HepG2 (cell line): ENCODE results near the gene PDGFB. TPM values are rescaled to one million over a fixed set of nuclear protein-coding genes. Genes with fewer than 3 reads are reported as not detected.
A peak's percentile ranks its signal among the peaks of the same experiment; 100 is the strongest.

Experiments
- ATAC-seq: fragments of 200-7000 bp; cut with Tn5 transposase; 3 replicates; pipeline ENCODE4 v1.9.1; 2020; ENCODE audit warnings: mild to moderate bottlenecking, moderate library complexity
- BruUV-seq: library from RNA; stranded (reverse); fragments of 400-500 nt; replicated peaks from 2 replicates; lab custom pipeline; 2021; lab: Mats Ljungman, UMichigan
- CTCF ChIA-PET: fragments of 300-600 bp; formaldehyde crosslinking; extraction: SDS; loops from one replicate; lab custom pipeline; 2021; ENCODE audit warnings: low total read pairs, inconsistent platforms, low intra/inter-chr PET ratio; lab: Yijun Ruan, JAX
- POLR2A ChIA-PET: fragments of 350-600 bp; sonication (Branson Sonifier 250); formaldehyde crosslinking; loops from one replicate; lab custom pipeline; 2020; ENCODE audit warnings: antibody characterized with exemption, inconsistent platforms; lab: Yijun Ruan, JAX
- DNase-seq: peaks from one replicate; pipeline ENCODE4 v3.0.0-alpha.2; 2015; ENCODE audit warnings: low spot score
- FAIRE-seq: peaks from 3 replicates; lab custom pipeline; 2011; peaks lifted over from hg19 to GRCh38; lab: Jason Lieb, UNC
- H2AFZ ChIP-seq: one replicate; pipeline ENCODE4 v1.6.1; 2011; ENCODE audit warnings: low read length, inconsistent platforms
- H3K27ac ChIP-seq: fragments of 300-600 bp; 3 replicates; pipeline ENCODE4 v1.8.0; 2011; ENCODE audit warnings: mixed run types, mild to moderate bottlenecking, mixed read lengths, low read length, inconsistent platforms; ENCODE audit not compliant: insufficient read depth; ENCODE audit errors: extremely low read length
- H3K27me3 ChIP-seq, 2 experiments: fragments of 200-600 bp in 1 of 2; 2 replicates in 1 of 2; 3 replicates in 1 of 2; pipeline versions ENCODE4 v1.6.0 to v1.8.0; 2011; ENCODE audit warnings: low read length in 2 of 2, mild to moderate bottlenecking in 2 of 2, moderate library complexity in 2 of 2, inconsistent platforms in 1 of 2; ENCODE audit not compliant: insufficient read depth in 2 of 2, control insufficient read depth in 1 of 2
- H3K36me3 ChIP-seq, 2 experiments: fragments of 200-600 bp in 1 of 2; replicated peaks in 1 of 2; 2 replicates in 1 of 2; 3 replicates in 1 of 2; pipeline versions ENCODE4 v1.5.1 to v1.8.0; 2011; ENCODE audit warnings: low read length in 2 of 2, inconsistent platforms in 1 of 2; ENCODE audit not compliant: insufficient read depth in 2 of 2, control insufficient read depth in 1 of 2
- H3K4me1 ChIP-seq: 2 replicates; pipeline ENCODE4 v1.5.1; 2012; ENCODE audit warnings: low read length, inconsistent platforms; ENCODE audit not compliant: insufficient read depth
- H3K4me2 ChIP-seq: 2 replicates; pipeline ENCODE4 v1.6.0; 2011; ENCODE audit warnings: low read depth, low read length, inconsistent platforms
- H3K4me3 ChIP-seq, 3 experiments: fragments of 200-600 bp in 1 of 3; sonication (generic), shearing (Covaris generic) in 1 of 3; replicated peaks in 1 of 3; 2 replicates each; pipeline ENCODE4 v1.5.1; 2011 to 2016; ENCODE audit warnings: low read length in 3 of 3, inconsistent platforms in 2 of 3, low read depth in 2 of 3, mild to moderate bottlenecking in 2 of 3, control low read depth in 1 of 3, mixed read lengths in 1 of 3; ENCODE audit not compliant: insufficient read depth in 1 of 3
- H3K79me2 ChIP-seq: one replicate; pipeline ENCODE4 v1.6.1; 2011; ENCODE audit warnings: low read length, inconsistent platforms; ENCODE audit not compliant: insufficient read depth
- H3K9ac ChIP-seq: 2 replicates; pipeline ENCODE4 v1.6.0; 2011; ENCODE audit warnings: mild to moderate bottlenecking, low read depth, low read length, inconsistent platforms; ENCODE audit not compliant: insufficient read depth
- H3K9me3 ChIP-seq: 2 replicates; pipeline ENCODE4 v1.5.1; 2012; ENCODE audit warnings: mild to moderate bottlenecking, low read length
- H4K20me1 ChIP-seq: 2 replicates; pipeline ENCODE4 v1.6.0; 2011; ENCODE audit warnings: inconsistent platforms, mild to moderate bottlenecking, low read length, moderate library complexity; ENCODE audit not compliant: insufficient read depth
- ATRX ChIP-seq: sonication (generic); formaldehyde crosslinking; IDR thresholded peaks from 2 replicates; pipeline ENCODE4 v1.4.0; 2020; ENCODE audit warnings: missing genetic modification reagents, borderline replicate concordance
- BHLHE40 ChIP-seq: IDR thresholded peaks from 2 replicates; pipeline ENCODE4 v1.6.1; 2011; ENCODE audit warnings: low read length, improper control_type of control experiment
- CENPT ChIP-seq: sonication (generic); formaldehyde crosslinking; IDR thresholded peaks from 2 replicates; pipeline ENCODE4 v1.8.0; 2022; ENCODE audit warnings: low read depth, mild to moderate bottlenecking, moderate library complexity, missing genetic modification reagents
- FOXP1 ChIP-seq, 2 experiments: fragments of 450-650 bp in 1 of 2; IDR thresholded peaks; 2 replicates each; pipeline ENCODE4 v1.6.1; 2017 to 2018; ENCODE audit warnings: antibody characterized with exemption in 1 of 2
- IRF2 ChIP-seq: IDR thresholded peaks from 2 replicates; pipeline ENCODE4 v1.6.1; 2018; ENCODE audit warnings: missing genetic modification reagents, missing compliant biosample characterization
- JDP2 ChIP-seq: sonication (generic); formaldehyde crosslinking; IDR thresholded peaks from 2 replicates; pipeline ENCODE4 v1.8.1; 2022; ENCODE audit warnings: missing genetic modification reagents, borderline replicate concordance
- MXI1 ChIP-seq: IDR thresholded peaks from 3 replicates; pipeline ENCODE4 v1.6.1; 2012; ENCODE audit warnings: low read depth, low read length, inconsistent platforms, borderline replicate concordance
- NFRKB ChIP-seq: fragments of 450-650 bp; IDR thresholded peaks from 2 replicates; pipeline ENCODE4 v1.6.1; 2017
- TGIF2 ChIP-seq: IDR thresholded peaks from 2 replicates; pipeline ENCODE4 v1.6.1; 2016; ENCODE audit warnings: control low read depth, missing compliant biosample characterization
- ZBTB3 ChIP-seq: sonication (generic); formaldehyde crosslinking; IDR thresholded peaks from 2 replicates; pipeline ENCODE4 v1.4.0; 2020; ENCODE audit warnings: low read depth, mild to moderate bottlenecking, moderate library complexity, missing genetic modification reagents, borderline replicate concordance
- ZFAT ChIP-seq: sonication (generic); formaldehyde crosslinking; conservative IDR thresholded peaks from 2 replicates; pipeline ENCODE4 v1.8.1; 2023; ENCODE audit warnings: missing genetic modification reagents, inconsistent platforms
- ZSCAN25 ChIP-seq: sonication (generic); formaldehyde crosslinking; IDR thresholded peaks from 2 replicates; pipeline ENCODE4 v1.8.0; 2022; ENCODE audit warnings: mild to moderate bottlenecking, missing genetic modification reagents
- WGBS: methylation state at CpG from one replicate; pipeline ENCODE4 v1.1.6; 2017; ENCODE audit warnings: low lambda C conversion rate; 5-methylcytosine and 5-hydroxymethylcytosine counted together
- in situ Hi-C: cut with HindIII; loops from 2 replicates; pipeline ENCODE4 v1.10.0; 2017; ENCODE audit warnings: low pct_unique_long_range_greater_than_20kb; ENCODE audit not compliant: extremely low pct_ligation_motif_present
- intact Hi-C: fragments of 100-400 bp; cut with micrococcal nuclease; formaldehyde crosslinking; loops from one replicate; pipeline ENCODE4 v1.10.0; 2022; ENCODE audit not compliant: unreplicated experiment
- polyA plus RNA-seq, 8 experiments: library from polyadenylated mRNA; depleted of rRNA in 3 of 8; stranded (reverse) in 7 of 8; unstranded in 1 of 8; fragments of >200 nt; fragmentation: Illumina TruSeq in 4 of 8; extraction: Trizol in 4 of 8; gene quantifications; 2 replicates each; pipeline versions ENCODE4 v1.2.1 to v1.2.3, GENCODE V29; 2011 to 2016; ENCODE audit warnings: low read depth in 4 of 8, missing spikeins in 1 of 8, mixed read lengths in 1 of 8; ENCODE audit not compliant: insufficient read depth in 1 of 8
- total RNA-seq, 5 experiments: library from RNA; depleted of rRNA; stranded (reverse); fragments of >200 nt; fragmentation: Illumina TruSeq; extraction: Trizol; gene quantifications; 2 replicates each; pipeline ENCODE4 v1.2.3, GENCODE V29; 2016; ENCODE audit warnings: low read depth in 1 of 5
- TF ChIP-seq, protein P1 (sequence below): IDR thresholded peaks from 2 replicates; pipeline ENCODE4 v1.6.1; 2016; ENCODE audit warnings: low read depth
- TF ChIP-seq, protein P2 (sequence below): sonication (generic); formaldehyde crosslinking; IDR thresholded peaks from 2 replicates; pipeline ENCODE4 v1.8.1; 2023; ENCODE audit warnings: mild to moderate bottlenecking, missing genetic modification reagents, borderline replicate concordance
- TF ChIP-seq, protein P3 (sequence below): sonication (generic); formaldehyde crosslinking; IDR thresholded peaks from 2 replicates; pipeline ENCODE4 v1.5.1; 2020; ENCODE audit warnings: mild to moderate bottlenecking, missing genetic modification reagents, moderate library complexity
- TF ChIP-seq, protein P4 (sequence below): IDR thresholded peaks from 2 replicates; pipeline ENCODE4 v1.6.1; 2016; ENCODE audit warnings: missing genetic modification reagents, missing compliant biosample characterization

PDGFB gene
- total and polyA plus RNA-seq, 2 of the 13 experiments (the other 11 are each of a cell fraction or from before 2014, with no cell fraction given): 1.4 to 10.1 TPM

DNA sequence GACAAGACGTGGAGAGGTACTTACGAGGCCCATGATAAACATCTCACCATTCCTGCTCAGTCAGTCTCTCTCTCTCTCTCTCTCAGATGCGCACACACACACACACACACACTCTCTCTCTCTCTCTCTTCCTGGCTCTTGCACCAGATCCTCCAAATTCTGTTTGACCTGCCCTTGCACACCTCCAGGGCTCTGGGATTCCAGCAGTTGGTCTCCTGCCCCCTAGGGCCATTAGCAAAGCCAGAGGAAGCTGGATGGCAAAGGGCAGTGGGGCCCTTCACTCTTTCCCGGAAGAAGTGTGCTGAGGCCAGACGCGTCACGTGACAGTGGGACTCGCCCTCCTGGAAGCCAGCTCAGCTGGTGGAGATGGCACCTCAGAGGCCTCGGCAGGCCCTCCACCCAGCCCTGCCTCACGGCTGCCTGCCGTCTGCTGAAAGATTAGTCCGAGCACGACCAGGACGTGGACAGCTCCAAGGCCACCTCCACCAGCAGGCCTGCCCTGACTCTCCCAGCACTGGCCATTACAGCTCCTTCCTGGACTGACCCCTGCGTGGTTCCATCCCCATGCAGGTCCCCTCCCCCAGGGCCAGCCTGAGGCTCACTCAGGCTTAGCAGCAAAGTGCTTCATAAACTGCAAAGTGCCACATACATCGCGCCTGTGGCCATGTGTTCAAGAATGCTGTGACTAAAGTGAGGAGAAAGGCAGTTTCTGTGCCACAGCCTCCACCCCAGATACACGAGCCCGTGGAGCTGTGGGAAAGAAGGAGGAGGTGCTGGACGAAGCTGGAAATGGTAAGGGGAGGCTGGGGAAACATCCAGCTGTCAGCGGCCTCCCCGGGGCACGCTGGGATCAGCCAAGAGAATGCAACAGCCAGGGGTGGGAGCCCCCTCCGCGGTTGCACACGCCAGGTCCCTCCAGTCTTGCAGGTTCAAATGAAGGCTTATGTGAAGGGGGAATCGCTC lies 3.7 kb downstream of the PDGFB start:
- peaks cover 35% of the 10 kb centered on the region for H3K4me1 ChIP-seq
- H3K9me3 ChIP-seq: no peaks in the 10 kb centered on the region
- H3K79me2 ChIP-seq: peaks cover 12% of the 10 kb centered on the region
- in situ Hi-C loops: loop anchor here (5.0 kb wide), 1 partner anchor 64 kb away; no protein-coding TSS in a partner anchor
- DNase-seq (peak; percentile 91), ATAC-seq (peak; percentile 55), FAIRE-seq (peak; percentile 67)
- peak overlapping the region; percentile 67 to 88 (median 75) for H3K4me3 ChIP-seq
- no peak overlapping the region for H2AFZ ChIP-seq
- peak overlapping the region; percentile 89 for H3K9ac ChIP-seq
- ChIA-PET CTCF (interaction anchor here (1.2 kb wide), 1 partner anchor 70 kb away, joined by 5 read pairs; no protein-coding TSS in a partner anchor), POLR2A (interaction anchor here (0.8 to 5.2 kb wide), 17 partner anchors 10 to 936 kb away, joined by 3 to 93 read pairs (median 5); partner anchors contain the start of gene RPL3)
- TSS peak; percentile 51 for BruUV-seq
- H3K4me2 ChIP-seq: peak overlapping the region; percentile 74
- peak overlapping the region; percentile 93 for H3K27ac ChIP-seq
- H3K36me3 ChIP-seq: no peaks in the 10 kb centered on the region
- 2% methylated on average over 18 of the region's 27 CpGs for WGBS
- H4K20me1 ChIP-seq: peaks cover 9% of the 10 kb centered on the region; the same call in 1 of the 2 replicates
- intact Hi-C loops: loop anchor here (5.0 to 10.0 kb wide), 3 partner anchors 56 to 76 kb away; partner anchors contain the start of gene RPL3
- H3K27me3 ChIP-seq: no peaks in the 10 kb centered on the region; a peak in 1 of 5 replicates
- TF ChIP-seq ATRX: no peak
- TF ChIP-seq ZBTB3 (CRISPR knock-in tag): no peak
- TF ChIP-seq BHLHE40: peak; percentile 94
- TF ChIP-seq FOXP1 (IDR thresholded peaks at IDR 0.05): no peak
- peak; percentile 28 for TF ChIP-seq FOXP1 (CRISPR knock-in tag; IDR thresholded peaks at IDR 0.05)
- TF ChIP-seq, protein P1, sequence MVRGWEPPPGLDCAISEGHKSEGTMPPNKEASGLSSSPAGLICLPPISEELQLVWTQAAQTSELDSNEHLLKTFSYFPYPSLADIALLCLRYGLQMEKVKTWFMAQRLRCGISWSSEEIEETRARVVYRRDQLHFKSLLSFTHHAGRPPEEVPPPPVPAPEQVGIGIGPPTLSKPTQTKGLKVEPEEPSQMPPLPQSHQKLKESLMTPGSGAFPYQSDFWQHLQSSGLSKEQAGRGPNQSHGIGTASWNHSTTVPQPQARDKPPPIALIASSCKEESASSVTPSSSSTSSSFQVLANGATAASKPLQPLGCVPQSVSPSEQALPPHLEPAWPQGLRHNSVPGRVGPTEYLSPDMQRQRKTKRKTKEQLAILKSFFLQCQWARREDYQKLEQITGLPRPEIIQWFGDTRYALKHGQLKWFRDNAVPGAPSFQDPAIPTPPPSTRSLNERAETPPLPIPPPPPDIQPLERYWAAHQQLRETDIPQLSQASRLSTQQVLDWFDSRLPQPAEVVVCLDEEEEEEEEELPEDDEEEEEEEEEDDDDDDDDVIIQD: peak; percentile 47; the same call in 1 of the 2 replicates
- TF ChIP-seq TGIF2 (CRISPR knock-in tag): peak; percentile 96
- peak; percentile 80; the same call in 1 of the 2 replicates for TF ChIP-seq IRF2 (CRISPR knock-in tag)
- no peak for TF ChIP-seq ZFAT
- TF ChIP-seq NFRKB: no peak
- TF ChIP-seq JDP2 (CRISPR knock-in tag): no peak
- TF ChIP-seq MXI1: peak; percentile 85; the same call in 1 of the 3 replicates
- TF ChIP-seq, protein P2, sequence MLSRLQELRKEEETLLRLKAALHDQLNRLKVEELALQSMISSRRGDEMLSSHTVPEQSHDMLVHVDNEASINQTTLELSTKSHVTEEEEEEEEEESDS (CRISPR knock-in tag): no peak
- TF ChIP-seq CENPT (CRISPR knock-in tag): no peak
- TF ChIP-seq ZSCAN25 (CRISPR knock-in tag): no peak
- TF ChIP-seq, protein P3, sequence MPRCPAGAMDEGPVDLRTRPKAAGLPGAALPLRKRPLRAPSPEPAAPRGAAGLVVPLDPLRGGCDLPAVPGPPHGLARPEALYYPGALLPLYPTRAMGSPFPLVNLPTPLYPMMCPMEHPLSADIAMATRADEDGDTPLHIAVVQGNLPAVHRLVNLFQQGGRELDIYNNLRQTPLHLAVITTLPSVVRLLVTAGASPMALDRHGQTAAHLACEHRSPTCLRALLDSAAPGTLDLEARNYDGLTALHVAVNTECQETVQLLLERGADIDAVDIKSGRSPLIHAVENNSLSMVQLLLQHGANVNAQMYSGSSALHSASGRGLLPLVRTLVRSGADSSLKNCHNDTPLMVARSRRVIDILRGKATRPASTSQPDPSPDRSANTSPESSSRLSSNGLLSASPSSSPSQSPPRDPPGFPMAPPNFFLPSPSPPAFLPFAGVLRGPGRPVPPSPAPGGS (CRISPR knock-in tag): 0 out of 2 replicates have a peak, but pooled peaks have one; percentile 63
- TF ChIP-seq, protein P4, sequence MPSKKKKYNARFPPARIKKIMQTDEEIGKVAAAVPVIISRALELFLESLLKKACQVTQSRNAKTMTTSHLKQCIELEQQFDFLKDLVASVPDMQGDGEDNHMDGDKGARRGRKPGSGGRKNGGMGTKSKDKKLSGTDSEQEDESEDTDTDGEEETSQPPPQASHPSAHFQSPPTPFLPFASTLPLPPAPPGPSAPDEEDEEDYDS (CRISPR knock-in tag): 0 out of 2 replicates have a peak, but pooled peaks have one; percentile 43
